ENCODE results near the gene IGFBP7. TPM values are rescaled to one million over a fixed set of nuclear protein-coding genes. Genes with fewer than 3 reads are reported as not detected.
A peak's percentile ranks its signal among the peaks of the same experiment; 100 is the strongest.

Gene IGFBP7
- total and polyA plus RNA-seq, 2 experiments from 2014 or later, result 68.9 to 87.2 TPM

DNA sequence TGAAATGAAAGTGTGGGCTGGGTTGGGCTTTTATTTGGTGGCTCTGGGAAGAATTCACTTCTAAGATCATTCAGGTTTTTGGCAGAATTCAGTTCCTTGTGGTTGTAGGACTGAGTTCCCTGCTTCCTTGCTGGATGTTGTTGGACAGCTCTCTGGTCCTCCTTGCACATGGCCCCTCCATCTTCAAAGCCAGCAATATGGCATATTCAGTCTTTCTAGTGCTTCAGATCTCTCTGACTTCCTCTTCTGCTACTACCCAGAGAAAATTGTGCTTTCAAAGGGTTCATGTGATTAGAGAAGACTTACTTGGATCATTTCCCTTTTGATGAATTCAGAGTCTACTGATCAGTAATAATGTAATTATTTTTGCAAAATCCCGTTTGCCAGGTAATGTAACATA is 12.8 kb upstream of the IGFBP7 start:
- DNase-seq (ENCODE audit: low read depth in 1 of 2, low spot score in 1 of 2), result no peak
- H3K9me3 ChIP-seq (ENCODE audit: low read depth), result no peaks in the 10 kb centered on the region
- TF ChIP-seq CTCF (IDR thresholded peaks at IDR 0.05; ENCODE audit: low read depth, low read length), result no peak
- no peak overlapping the region for H3K27ac ChIP-seq
- no peak overlapping the region for H3K4me3 ChIP-seq
- no peaks in the 10 kb centered on the region for H3K4me1 ChIP-seq (ENCODE audit: low read depth)
- H3K36me3 ChIP-seq, result no peaks in the 10 kb centered on the region
- no peaks in the 10 kb centered on the region for H3K27me3 ChIP-seq

DNA sequence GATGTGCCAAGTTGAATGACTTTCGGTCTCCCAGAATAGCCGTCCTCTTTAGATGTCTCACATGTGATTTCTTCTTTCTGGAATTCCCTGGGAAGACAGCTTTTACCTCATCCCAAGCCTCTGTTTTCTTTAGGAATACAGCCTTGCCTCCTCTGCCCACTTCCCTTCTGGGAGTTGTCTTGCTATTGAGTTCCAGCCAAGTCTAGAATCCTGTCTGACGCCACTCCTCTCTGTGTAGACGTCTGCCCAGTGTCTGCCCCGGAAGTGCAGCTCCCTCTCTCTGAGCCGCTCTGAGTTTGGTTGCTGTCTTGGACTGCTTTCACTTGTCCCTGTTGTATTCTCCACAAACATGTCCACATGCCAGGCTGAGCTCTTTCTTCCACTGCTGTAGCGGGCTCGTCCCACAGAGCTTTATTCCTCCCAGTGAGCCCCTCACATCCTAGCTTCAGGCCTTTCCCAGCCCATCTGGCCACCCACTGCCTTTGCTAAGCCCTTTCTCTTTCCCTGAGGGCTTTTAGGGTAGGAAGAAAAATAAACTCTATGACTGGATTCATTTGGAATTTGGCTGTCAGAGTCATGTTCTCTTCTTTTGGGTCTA is 9.0 kb upstream of the IGFBP7 start:
- Histone ChIP-seq H3K27ac (no peak overlapping the region), H3K4me1 (ENCODE audit: low read depth) (no peaks in the 10 kb centered on the region), H3K27me3 (no peaks in the 10 kb centered on the region), H3K9me3 (ENCODE audit: low read depth) (no peaks in the 10 kb centered on the region), H3K4me3 (no peak overlapping the region), H3K36me3 (no peaks in the 10 kb centered on the region)
- DNase-seq (ENCODE audit: low read depth in 1 of 2, low spot score in 1 of 2), result peak in 1 of 2 donors; percentile 95
- no peak for TF ChIP-seq CTCF (IDR thresholded peaks at IDR 0.05; ENCODE audit: low read depth, low read length)

DNA sequence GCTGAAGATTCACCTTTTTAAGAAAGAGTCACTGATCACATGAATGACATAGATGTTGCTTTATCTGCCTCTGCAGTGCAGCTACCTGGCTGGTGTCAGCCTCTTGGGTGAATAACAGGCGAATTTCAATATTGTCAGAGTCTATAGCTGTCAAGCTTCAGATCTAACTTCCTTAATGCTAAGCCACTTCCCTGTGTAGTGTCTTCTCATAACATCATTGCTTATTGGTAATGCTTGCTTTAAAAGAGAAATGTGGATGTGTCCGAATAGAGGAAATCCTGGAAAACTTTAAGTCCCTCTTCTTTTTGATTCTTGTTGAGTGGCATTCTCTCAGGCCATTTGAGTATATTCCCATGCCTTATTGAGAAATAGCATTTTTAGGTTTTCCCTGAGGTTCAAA is 7.3 kb upstream of the IGFBP7 start:
- H3K27ac ChIP-seq, result no peak overlapping the region
- H3K4me3 ChIP-seq, result no peak overlapping the region
- no peaks in the 10 kb centered on the region for H3K36me3 ChIP-seq
- no peaks in the 10 kb centered on the region for H3K27me3 ChIP-seq
- no peak for DNase-seq (ENCODE audit: low read depth in 1 of 2, low spot score in 1 of 2)
- H3K4me1 ChIP-seq (ENCODE audit: low read depth), result no peaks in the 10 kb centered on the region
- H3K9me3 ChIP-seq (ENCODE audit: low read depth), result no peaks in the 10 kb centered on the region
- no peak for TF ChIP-seq CTCF (IDR thresholded peaks at IDR 0.05; ENCODE audit: low read depth, low read length)

GRCh38 chr4:57116245-57116644 is 6.1 kb upstream of the IGFBP7 start:
- Histone ChIP-seq H3K36me3 (no peaks in the 10 kb centered on the region), H3K27ac (no peak overlapping the region), H3K9me3 (ENCODE audit: low read depth) (no peaks in the 10 kb centered on the region), H3K4me1 (ENCODE audit: low read depth) (peaks cover 4% of the 10 kb centered on the region), H3K27me3 (no peaks in the 10 kb centered on the region), H3K4me3 (no peak overlapping the region)
- TF ChIP-seq CTCF (IDR thresholded peaks at IDR 0.05; ENCODE audit: low read depth, low read length), result no peak
- DNase-seq (ENCODE audit: low read depth in 1 of 2, low spot score in 1 of 2), result no peak

GRCh38 chr4:57114973-57115372 is 4.8 kb upstream of the IGFBP7 start:
- Histone ChIP-seq H3K4me1 (ENCODE audit: low read depth) (peaks cover 11% of the 10 kb centered on the region), H3K4me3 (no peak overlapping the region), H3K27me3 (peaks cover 2% of the 10 kb centered on the region), H3K27ac (no peak overlapping the region), H3K9me3 (ENCODE audit: low read depth) (no peaks in the 10 kb centered on the region), H3K36me3 (no peaks in the 10 kb centered on the region)
- DNase-seq (ENCODE audit: low read depth in 1 of 2, low spot score in 1 of 2), result peak in 1 of 2 donors; percentile 43
- no peak for TF ChIP-seq CTCF (IDR thresholded peaks at IDR 0.05; ENCODE audit: low read depth, low read length)
